IPS-20b (cell line): ENCODE data around the gene FOLH1.
"Not testable (repeated sequence)": the region's sequence is repeated elsewhere in the genome, so short reads cannot be mapped to it uniquely, and the experiment has no call there.

ENCODE experiments used
- H3K27ac ChIP-seq: one replicate; pipeline ENCODE4 v1.5.1; 2013; ENCODE audit warnings: low read length
- H3K27me3 ChIP-seq: 2 replicates; pipeline ENCODE4 v1.6.1; 2013; ENCODE audit warnings: mild to moderate bottlenecking, low read length, inconsistent platforms; ENCODE audit not compliant: insufficient read depth
- H3K36me3 ChIP-seq: 2 replicates; pipeline ENCODE4 v1.6.1; 2013; ENCODE audit warnings: low read depth, mild to moderate bottlenecking, inconsistent platforms, low read length, moderate library complexity; ENCODE audit not compliant: insufficient read depth
- H3K4me1 ChIP-seq: 2 replicates; pipeline ENCODE4 v1.6.1; 2013; ENCODE audit warnings: mild to moderate bottlenecking, control low read depth, inconsistent platforms, low read length, moderate library complexity; ENCODE audit not compliant: insufficient read depth
- H3K4me3 ChIP-seq: 2 replicates; pipeline ENCODE4 v1.5.1; 2013; ENCODE audit warnings: mild to moderate bottlenecking, low read length, inconsistent platforms
- H3K9ac ChIP-seq: 2 replicates; pipeline ENCODE4 v1.6.1; 2013; ENCODE audit warnings: low read depth, mild to moderate bottlenecking, inconsistent platforms, low read length, moderate library complexity
- H3K9me3 ChIP-seq: 2 replicates; pipeline ENCODE4 v1.6.1; 2013; ENCODE audit warnings: mild to moderate bottlenecking, low read depth, low read length, inconsistent platforms; ENCODE audit not compliant: insufficient read depth

Gene FOLH1

GRCh38 chr11:49221112-49221511 lies 12.7 kb upstream of the FOLH1 start:
- no peaks in the 10 kb centered on the region for H3K36me3 ChIP-seq
- H3K27me3 ChIP-seq: no peaks in the 10 kb centered on the region
- H3K9me3 ChIP-seq: peaks cover 5% of the 10 kb centered on the region
- no peak overlapping the region for H3K4me3 ChIP-seq
- H3K4me1 ChIP-seq: no peaks in the 10 kb centered on the region
- no peak overlapping the region for H3K27ac ChIP-seq
- no peak overlapping the region for H3K9ac ChIP-seq

GRCh38 chr11:49213026-49213560 lies 4.7 kb upstream of the FOLH1 start:
- Histone ChIP-seq H3K27me3 (peaks cover 8% of the 10 kb centered on the region; the same call in 1 of the 2 replicates), H3K4me1 (no peaks in the 10 kb centered on the region), H3K9me3 (peaks cover 10% of the 10 kb centered on the region; the same call in 1 of the 2 replicates), H3K4me3 (no peak overlapping the region), H3K27ac (no peak overlapping the region), H3K9ac (no peak overlapping the region), H3K36me3 (no peaks in the 10 kb centered on the region)

- H3K4me1 ChIP-seq: not testable (repeated sequence)
These were observed 1.4 kb downstream of the FOLH1 start for GRCh38 chr11:49206999-49207398.

GRCh38 chr11:49202287-49202976 lies 6.0 kb downstream of the FOLH1 start:
- Histone ChIP-seq H3K9me3 (peaks cover 6% of the 10 kb centered on the region), H3K36me3 (no peaks in the 10 kb centered on the region), H3K27me3 (peaks cover 6% of the 10 kb centered on the region; the same call in 1 of the 2 replicates), H3K27ac (no peak overlapping the region), H3K9ac (no peak overlapping the region), H3K4me3 (no peak overlapping the region), H3K4me1 (no peaks in the 10 kb centered on the region)

More at GRCh38 chr11:49206999-49207398, 1.4 kb downstream of the FOLH1 start:
- H3K27ac ChIP-seq, H3K36me3 ChIP-seq, H3K4me3 ChIP-seq, H3K9ac ChIP-seq: not testable (repeated sequence)
- H3K27me3 ChIP-seq: peaks cover 21% of the 10 kb centered on the region; the same call in 1 of the 2 replicates
- peaks cover 12% of the 10 kb centered on the region for H3K9me3 ChIP-seq

GRCh38 chr11:49196775-49197174 lies 11.6 kb downstream of the FOLH1 start:
- H3K36me3 ChIP-seq, H3K4me3 ChIP-seq, H3K27me3 ChIP-seq, H3K27ac ChIP-seq, H3K9ac ChIP-seq, H3K4me1 ChIP-seq: not testable (repeated sequence)
- peaks cover 11% of the 10 kb centered on the region for H3K9me3 ChIP-seq

- H3K36me3 ChIP-seq, H3K27ac ChIP-seq, H3K4me3 ChIP-seq, H3K27me3 ChIP-seq, H3K4me1 ChIP-seq, H3K9ac ChIP-seq: not testable (repeated sequence)
- peaks cover 17% of the 10 kb centered on the region for H3K9me3 ChIP-seq
These were observed 12.4 kb downstream of the FOLH1 start for GRCh38 chr11:49196002-49196401.

- H3K4me1 ChIP-seq, H3K27ac ChIP-seq, H3K9ac ChIP-seq, H3K4me3 ChIP-seq, H3K36me3 ChIP-seq, H3K27me3 ChIP-seq: not testable (repeated sequence)
- peaks cover 18% of the 10 kb centered on the region for H3K9me3 ChIP-seq
These were observed 18.1 kb downstream of the FOLH1 start for GRCh38 chr11:49190287-49190686.

GRCh38 chr11:49186225-49186624 lies 22.2 kb downstream of the FOLH1 start:
- not testable (repeated sequence) for H3K27ac ChIP-seq, H3K36me3 ChIP-seq, H3K27me3 ChIP-seq, H3K4me3 ChIP-seq, H3K9ac ChIP-seq, H3K4me1 ChIP-seq
- peaks cover 33% of the 10 kb centered on the region for H3K9me3 ChIP-seq

- not testable (repeated sequence) for H3K27me3 ChIP-seq, H3K36me3 ChIP-seq, H3K4me3 ChIP-seq, H3K4me1 ChIP-seq, H3K27ac ChIP-seq, H3K9ac ChIP-seq
- peaks cover 36% of the 10 kb centered on the region for H3K9me3 ChIP-seq
These were observed 22.8 kb downstream of the FOLH1 start for GRCh38 chr11:49185597-49185996.

GRCh38 chr11:49184756-49185155 lies 23.6 kb downstream of the FOLH1 start:
- not testable (repeated sequence) for H3K36me3 ChIP-seq, H3K4me1 ChIP-seq, H3K27me3 ChIP-seq, H3K27ac ChIP-seq, H3K9ac ChIP-seq, H3K4me3 ChIP-seq
- H3K9me3 ChIP-seq: peaks cover 43% of the 10 kb centered on the region

GRCh38 chr11:49177936-49178335 lies 30.5 kb downstream of the FOLH1 start:
- not testable (repeated sequence) for H3K27me3 ChIP-seq, H3K9ac ChIP-seq
- H3K9me3 ChIP-seq: peaks cover 37% of the 10 kb centered on the region

GRCh38 chr11:49175378-49175777 lies 33.0 kb downstream of the FOLH1 start:
- not testable (repeated sequence) for H3K4me3 ChIP-seq, H3K36me3 ChIP-seq, H3K27me3 ChIP-seq, H3K27ac ChIP-seq, H3K4me1 ChIP-seq, H3K9ac ChIP-seq
- peaks cover 32% of the 10 kb centered on the region for H3K9me3 ChIP-seq

More at GRCh38 chr11:49177936-49178335, 30.5 kb downstream of the FOLH1 start:
- not testable (repeated sequence) for H3K4me1 ChIP-seq, H3K4me3 ChIP-seq, H3K36me3 ChIP-seq, H3K27ac ChIP-seq
